HepG2 (cell line): ENCODE results near the gene TRPV4. TPM values are rescaled to one million over a fixed set of nuclear protein-coding genes. Genes with fewer than 3 reads are reported as not detected.

Source experiments
- ATF7 ChIP-seq, 2 experiments: fragments of 450-650 bp in 1 of 2; sonication (generic) in 1 of 2; formaldehyde crosslinking in 1 of 2; IDR thresholded peaks; 2 replicates each; pipeline versions ENCODE4 v1.4.0 to v1.6.1; 2016 to 2020; ENCODE audit warnings: antibody characterized with exemption in 1 of 2, mild to moderate bottlenecking in 1 of 2, missing genetic modification reagents in 1 of 2
- BORCS8-MEF2B ChIP-seq: sonication (generic); formaldehyde crosslinking; IDR thresholded peaks from 2 replicates; pipeline ENCODE4 v1.8.0; 2022; ENCODE audit warnings: mild to moderate bottlenecking, missing genetic modification reagents
- CREB1 ChIP-seq, 2 experiments: fragments of 450-650 bp in 1 of 2; IDR thresholded peaks; 2 replicates each; pipeline ENCODE4 v1.6.1; 2016 to 2017; ENCODE audit warnings: control low read depth in 1 of 2, mild to moderate bottlenecking in 1 of 2, missing compliant biosample characterization in 1 of 2, missing genetic modification characterization in 1 of 2
- ERF ChIP-seq: IDR thresholded peaks from 2 replicates; pipeline ENCODE4 v1.6.1; 2018; ENCODE audit warnings: missing biosample characterization, missing genetic modification reagents
- ESRRA ChIP-seq: sonication (generic); formaldehyde crosslinking; IDR thresholded peaks from 2 replicates; pipeline ENCODE4 v1.5.1; 2020; ENCODE audit warnings: mild to moderate bottlenecking, low read depth, missing genetic modification reagents
- HNF4G ChIP-seq, 2 experiments: sonication (generic) in 1 of 2; formaldehyde crosslinking in 1 of 2; IDR thresholded peaks; 2 replicates each; pipeline versions ENCODE4 v1.4.0 to v1.6.1; 2011 to 2020; ENCODE audit warnings: borderline replicate concordance in 2 of 2, low read depth in 2 of 2, mild to moderate bottlenecking in 2 of 2, low read length in 1 of 2, missing genetic modification reagents in 1 of 2, moderate library complexity in 1 of 2
- JUND ChIP-seq: sonication (generic); formaldehyde crosslinking; IDR thresholded peaks from 2 replicates; pipeline ENCODE4 v1.8.0; 2022; ENCODE audit warnings: mild to moderate bottlenecking, missing genetic modification reagents
- NR2F6 ChIP-seq, 2 experiments: IDR thresholded peaks; 2 replicates each; pipeline ENCODE4 v1.6.1; 2016; ENCODE audit warnings: antibody characterized with exemption in 1 of 2, mild to moderate bottlenecking in 1 of 2
- RARA ChIP-seq: IDR thresholded peaks from 2 replicates; pipeline ENCODE4 v1.6.1; 2016; ENCODE audit warnings: missing genetic modification reagents, missing compliant biosample characterization
- RFX3 ChIP-seq: IDR thresholded peaks from 2 replicates; pipeline ENCODE4 v1.6.1; 2016; ENCODE audit warnings: missing biosample characterization, missing genetic modification reagents
- SALL1 ChIP-seq: sonication (generic); formaldehyde crosslinking; IDR thresholded peaks from 2 replicates; pipeline ENCODE4 v1.8.0; 2022; ENCODE audit warnings: mild to moderate bottlenecking, missing genetic modification reagents
- SMAD3 ChIP-seq: sonication (generic); formaldehyde crosslinking; IDR thresholded peaks from 2 replicates; pipeline ENCODE4 v1.4.0; 2020; ENCODE audit warnings: missing genetic modification reagents
- SNAI1 ChIP-seq: sonication (generic); formaldehyde crosslinking; IDR thresholded peaks from 2 replicates; pipeline ENCODE4 v1.5.0; 2020; ENCODE audit warnings: mild to moderate bottlenecking, missing genetic modification reagents, borderline replicate concordance
- TOPORS ChIP-seq: sonication (generic); formaldehyde crosslinking; IDR thresholded peaks from 2 replicates; pipeline ENCODE4 v1.8.0; 2023; ENCODE audit warnings: mild to moderate bottlenecking, missing genetic modification reagents
- ZNF337 ChIP-seq: sonication (generic); formaldehyde crosslinking; IDR thresholded peaks from 2 replicates; pipeline ENCODE4 v1.5.1; 2020; ENCODE audit warnings: missing genetic modification reagents, low read depth, mild to moderate bottlenecking, borderline replicate concordance
- ZNF34 ChIP-seq: sonication (generic); formaldehyde crosslinking; IDR thresholded peaks from 2 replicates; pipeline ENCODE4 v1.4.0; 2020; ENCODE audit warnings: mild to moderate bottlenecking, missing genetic modification reagents, borderline replicate concordance
- ZNF607 ChIP-seq: sonication (generic); formaldehyde crosslinking; IDR thresholded peaks from 2 replicates; pipeline ENCODE4 v1.5.1; 2020; ENCODE audit warnings: missing genetic modification reagents, mild to moderate bottlenecking, borderline replicate concordance
- polyA plus RNA-seq, 8 experiments: library from polyadenylated mRNA; depleted of rRNA in 3 of 8; stranded (reverse) in 7 of 8; unstranded in 1 of 8; fragments of >200 nt; fragmentation: Illumina TruSeq in 4 of 8; extraction: Trizol in 4 of 8; gene quantifications; 2 replicates each; pipeline versions ENCODE4 v1.2.1 to v1.2.3, GENCODE V29; 2011 to 2016; ENCODE audit warnings: low read depth in 4 of 8, missing spikeins in 1 of 8, mixed read lengths in 1 of 8; ENCODE audit not compliant: insufficient read depth in 1 of 8
- total RNA-seq, 5 experiments: library from RNA; depleted of rRNA; stranded (reverse); fragments of >200 nt; fragmentation: Illumina TruSeq; extraction: Trizol; gene quantifications; 2 replicates each; pipeline ENCODE4 v1.2.3, GENCODE V29; 2016; ENCODE audit warnings: low read depth in 1 of 5
- TF ChIP-seq, protein P1 (sequence below), 2 experiments: sonication (generic) in 1 of 2; formaldehyde crosslinking in 1 of 2; IDR thresholded peaks; 2 replicates each; pipeline versions ENCODE4 v1.4.0 to v1.6.1; 2016 to 2020; ENCODE audit warnings: borderline replicate concordance in 1 of 2, low read depth in 1 of 2, mild to moderate bottlenecking in 1 of 2, missing genetic modification reagents in 1 of 2
- TF ChIP-seq, protein P2 (sequence below): sonication (generic); formaldehyde crosslinking; IDR thresholded peaks from 2 replicates; pipeline ENCODE4 v1.5.0; 2020; ENCODE audit warnings: mild to moderate bottlenecking, missing genetic modification reagents, borderline replicate concordance
- TF ChIP-seq, protein P3 (sequence below): IDR thresholded peaks from 2 replicates; pipeline ENCODE4 v1.6.1; 2016; ENCODE audit warnings: missing genetic modification reagents, missing compliant biosample characterization
- TF ChIP-seq, protein P4 (sequence below): IDR thresholded peaks from 2 replicates; pipeline ENCODE4 v1.6.1; 2012; ENCODE audit warnings: inconsistent platforms

TRPV4 gene
- total and polyA plus RNA-seq, 2 of the 13 experiments (the other 11 are each of a cell fraction or from before 2014, with no cell fraction given), result 0.66 to 4.7 TPM

DNA sequence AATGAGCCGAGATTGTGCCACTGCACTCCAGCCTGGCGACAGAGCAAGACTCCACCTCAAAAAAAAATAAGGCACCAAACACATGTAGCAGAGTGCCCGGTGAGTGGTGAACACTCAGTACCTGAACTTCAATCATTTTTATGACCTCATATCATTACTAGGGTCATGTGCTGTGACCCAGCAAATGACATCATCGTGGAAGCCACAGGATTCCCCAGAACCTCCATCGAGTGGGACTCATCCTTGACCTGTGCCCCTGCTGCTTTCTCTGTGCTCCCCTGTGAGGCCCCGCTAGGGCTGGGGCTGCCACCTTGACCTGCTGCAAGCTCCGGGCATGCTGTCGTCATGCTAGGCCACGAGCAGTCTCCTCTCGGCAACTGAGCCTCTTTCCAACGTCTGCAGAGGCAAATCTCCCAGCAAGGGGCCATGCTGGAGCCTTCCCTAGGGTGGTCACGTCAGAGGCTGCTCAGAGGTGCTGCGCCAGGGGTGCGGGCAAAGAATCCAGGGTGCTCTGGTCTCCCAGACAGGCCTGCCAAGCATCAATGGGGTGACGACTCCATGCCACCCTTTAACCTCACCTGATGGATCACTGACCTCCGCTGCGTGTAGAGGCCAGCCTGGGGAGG lies 28.6 kb upstream of the TRPV4 start (continued):
- TF ChIP-seq, protein P1, sequence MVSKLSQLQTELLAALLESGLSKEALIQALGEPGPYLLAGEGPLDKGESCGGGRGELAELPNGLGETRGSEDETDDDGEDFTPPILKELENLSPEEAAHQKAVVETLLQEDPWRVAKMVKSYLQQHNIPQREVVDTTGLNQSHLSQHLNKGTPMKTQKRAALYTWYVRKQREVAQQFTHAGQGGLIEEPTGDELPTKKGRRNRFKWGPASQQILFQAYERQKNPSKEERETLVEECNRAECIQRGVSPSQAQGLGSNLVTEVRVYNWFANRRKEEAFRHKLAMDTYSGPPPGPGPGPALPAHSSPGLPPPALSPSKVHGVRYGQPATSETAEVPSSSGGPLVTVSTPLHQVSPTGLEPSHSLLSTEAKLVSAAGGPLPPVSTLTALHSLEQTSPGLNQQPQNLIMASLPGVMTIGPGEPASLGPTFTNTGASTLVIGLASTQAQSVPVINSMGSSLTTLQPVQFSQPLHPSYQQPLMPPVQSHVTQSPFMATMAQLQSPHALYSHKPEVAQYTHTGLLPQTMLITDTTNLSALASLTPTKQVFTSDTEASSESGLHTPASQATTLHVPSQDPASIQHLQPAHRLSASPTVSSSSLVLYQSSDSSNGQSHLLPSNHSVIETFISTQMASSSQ (IDR thresholded peaks at IDR 0.05; ENCODE audit: low read depth), result no peak
- TF ChIP-seq, protein P1 (CRISPR knock-in tag; IDR thresholded peaks at IDR 0.05; ENCODE audit: borderline replicate concordance), result 0 out of 2 replicates have a peak, but pooled peaks have one; percentile 30
- 0 out of 2 replicates have a peak, but pooled peaks have one; percentile 56 for TF ChIP-seq JUND (CRISPR knock-in tag)
- no peak for TF ChIP-seq SNAI1 (CRISPR knock-in tag)
- peak; percentile 71; the same call in 1 of the 2 replicates for TF ChIP-seq SMAD3 (CRISPR knock-in tag)
- TF ChIP-seq, protein P2, sequence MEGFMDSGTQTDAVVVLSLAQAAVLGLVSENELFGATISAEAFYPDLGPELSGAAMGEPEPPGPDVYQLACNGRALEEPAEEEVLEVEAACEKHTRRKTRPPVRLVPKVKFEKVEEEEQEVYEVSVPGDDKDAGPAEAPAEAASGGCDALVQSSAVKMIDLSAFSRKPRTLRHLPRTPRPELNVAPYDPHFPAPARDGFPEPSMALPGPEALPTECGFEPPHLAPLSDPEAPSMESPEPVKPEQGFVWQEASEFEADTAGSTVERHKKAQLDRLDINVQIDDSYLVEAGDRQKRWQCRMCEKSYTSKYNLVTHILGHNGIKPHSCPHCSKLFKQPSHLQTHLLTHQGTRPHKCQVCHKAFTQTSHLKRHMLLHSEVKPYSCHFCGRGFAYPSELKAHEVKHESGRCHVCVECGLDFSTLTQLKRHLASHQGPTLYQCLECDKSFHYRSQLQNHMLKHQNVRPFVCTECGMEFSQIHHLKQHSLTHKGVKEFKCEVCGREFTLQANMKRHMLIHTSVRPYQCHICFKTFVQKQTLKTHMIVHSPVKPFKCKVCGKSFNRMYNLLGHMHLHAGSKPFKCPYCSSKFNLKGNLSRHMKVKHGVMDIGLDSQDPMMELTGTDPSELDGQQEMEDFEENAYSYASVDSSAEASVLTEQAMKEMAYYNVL (CRISPR knock-in tag), result 0 out of 2 replicates have a peak, but pooled peaks have one; percentile 13
- no peak for TF ChIP-seq TOPORS
- TF ChIP-seq ZNF34 (CRISPR knock-in tag), result 0 out of 2 replicates have a peak, but pooled peaks have one; percentile 36
- TF ChIP-seq ATF7 (IDR thresholded peaks at IDR 0.05), result peak; percentile 96
- TF ChIP-seq ATF7 (CRISPR knock-in tag; IDR thresholded peaks at IDR 0.05), result peak; percentile 64; the same call in 1 of the 2 replicates
- peak; percentile 64; the same call in 1 of the 2 replicates for TF ChIP-seq ESRRA (CRISPR knock-in tag)
- TF ChIP-seq RARA (CRISPR knock-in tag), result peak; percentile 95
- peak; percentile 93 for TF ChIP-seq NR2F6 (IDR thresholded peaks at IDR 0.05)
- peak; percentile 97 for TF ChIP-seq NR2F6 (CRISPR knock-in tag; IDR thresholded peaks at IDR 0.05)
- TF ChIP-seq SALL1 (CRISPR knock-in tag), result peak; percentile 85
- TF ChIP-seq RFX3 (CRISPR knock-in tag), result no peak
- TF ChIP-seq, protein P3, sequence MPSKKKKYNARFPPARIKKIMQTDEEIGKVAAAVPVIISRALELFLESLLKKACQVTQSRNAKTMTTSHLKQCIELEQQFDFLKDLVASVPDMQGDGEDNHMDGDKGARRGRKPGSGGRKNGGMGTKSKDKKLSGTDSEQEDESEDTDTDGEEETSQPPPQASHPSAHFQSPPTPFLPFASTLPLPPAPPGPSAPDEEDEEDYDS (CRISPR knock-in tag), result no peak
- peak; percentile 85 for TF ChIP-seq CREB1 (IDR thresholded peaks at IDR 0.05)
- peak; percentile 63; the same call in 1 of the 2 replicates for TF ChIP-seq CREB1 (CRISPR knock-in tag; IDR thresholded peaks at IDR 0.05)
- no peak for TF ChIP-seq ZNF607 (CRISPR knock-in tag)
- TF ChIP-seq ZNF337 (CRISPR knock-in tag), result 0 out of 2 replicates have a peak, but pooled peaks have one; percentile 32
- TF ChIP-seq HNF4G (IDR thresholded peaks at IDR 0.05; ENCODE audit: borderline replicate concordance, low read depth, low read length), result no peak
- 0 out of 2 replicates have a peak, but pooled peaks have one; percentile 35 for TF ChIP-seq HNF4G (CRISPR knock-in tag; IDR thresholded peaks at IDR 0.05; ENCODE audit: borderline replicate concordance, low read depth)
- TF ChIP-seq BORCS8-MEF2B (CRISPR knock-in tag), result peak; percentile 58; the same call in 1 of the 2 replicates
- peak; percentile 59; the same call in 1 of the 2 replicates for TF ChIP-seq ERF (CRISPR knock-in tag)
- TF ChIP-seq, protein P4, sequence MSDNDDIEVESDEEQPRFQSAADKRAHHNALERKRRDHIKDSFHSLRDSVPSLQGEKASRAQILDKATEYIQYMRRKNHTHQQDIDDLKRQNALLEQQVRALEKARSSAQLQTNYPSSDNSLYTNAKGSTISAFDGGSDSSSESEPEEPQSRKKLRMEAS, result peak; percentile 82
